Ammon's horn (tissue), 1 donor: Measurements from ENCODE around the gene TREML2.
"Not testable (repeated sequence)": the region's sequence is repeated elsewhere in the genome, so short reads cannot be mapped to it uniquely, and the experiment has no call there.

Source experiments
- DNase-seq: peaks from one replicate; pipeline ENCODE4 v3.0.0-alpha.2; 2016; ENCODE audit warnings: low spot score

Gene TREML2

DNA sequence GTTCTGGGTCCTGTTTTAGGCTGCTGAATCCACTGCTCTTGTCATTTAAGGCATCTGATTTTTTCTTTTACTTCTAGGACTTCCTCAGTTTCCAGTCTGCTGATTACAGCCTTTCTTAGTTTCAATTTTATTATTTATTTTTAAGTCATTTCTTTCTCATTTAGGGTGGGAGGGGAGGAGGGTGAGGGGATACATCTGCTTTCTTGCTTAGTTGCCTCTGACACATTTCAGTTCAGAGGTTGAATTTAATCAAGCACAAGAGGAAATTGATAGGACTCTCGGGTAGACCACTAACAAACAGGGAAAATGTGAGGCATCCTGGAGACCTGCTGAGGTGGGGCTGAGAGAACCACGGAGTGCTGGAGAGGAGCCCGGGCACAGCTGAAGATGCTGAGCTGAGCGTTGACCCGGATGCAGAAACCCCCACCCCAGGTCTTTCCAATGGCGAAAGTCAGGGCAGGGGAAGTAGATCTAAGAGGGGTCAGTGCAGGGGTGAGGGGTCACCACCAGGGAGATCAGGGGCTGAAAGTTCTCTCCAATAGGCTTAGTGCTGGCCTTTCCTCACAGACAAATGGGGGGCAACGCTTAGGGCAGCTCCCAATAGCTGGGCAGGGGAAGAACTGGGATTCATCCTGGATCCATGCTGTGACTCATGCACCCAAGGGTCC is 7.6 kb upstream of the TREML2 start:
- DNase-seq = no peak

- DNase-seq = no peak
These were observed 3.2 kb upstream of the TREML2 start for GRCh38 chr6:41204156-41204555.

DNA sequence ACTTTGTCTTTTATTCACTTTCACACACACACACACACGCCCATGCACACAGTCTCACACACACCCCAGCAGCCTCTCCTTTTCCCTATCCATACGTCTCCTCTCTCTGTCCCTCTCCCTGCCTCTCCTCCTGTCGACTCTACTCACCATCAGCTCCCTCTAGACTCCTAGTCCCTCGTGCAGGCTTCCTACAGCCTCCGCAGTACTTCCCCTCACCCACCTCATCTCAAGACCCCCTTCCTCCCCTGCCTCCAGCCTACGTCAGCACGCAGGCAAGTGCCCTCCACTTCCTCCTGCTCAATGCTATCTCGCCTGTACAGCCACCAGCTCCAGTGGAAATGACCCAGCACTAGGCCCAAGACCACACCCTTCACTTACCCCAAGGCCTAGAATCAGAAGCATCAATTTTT is 820 bp upstream of the TREML2 start:
- no peak for DNase-seq

DNA sequence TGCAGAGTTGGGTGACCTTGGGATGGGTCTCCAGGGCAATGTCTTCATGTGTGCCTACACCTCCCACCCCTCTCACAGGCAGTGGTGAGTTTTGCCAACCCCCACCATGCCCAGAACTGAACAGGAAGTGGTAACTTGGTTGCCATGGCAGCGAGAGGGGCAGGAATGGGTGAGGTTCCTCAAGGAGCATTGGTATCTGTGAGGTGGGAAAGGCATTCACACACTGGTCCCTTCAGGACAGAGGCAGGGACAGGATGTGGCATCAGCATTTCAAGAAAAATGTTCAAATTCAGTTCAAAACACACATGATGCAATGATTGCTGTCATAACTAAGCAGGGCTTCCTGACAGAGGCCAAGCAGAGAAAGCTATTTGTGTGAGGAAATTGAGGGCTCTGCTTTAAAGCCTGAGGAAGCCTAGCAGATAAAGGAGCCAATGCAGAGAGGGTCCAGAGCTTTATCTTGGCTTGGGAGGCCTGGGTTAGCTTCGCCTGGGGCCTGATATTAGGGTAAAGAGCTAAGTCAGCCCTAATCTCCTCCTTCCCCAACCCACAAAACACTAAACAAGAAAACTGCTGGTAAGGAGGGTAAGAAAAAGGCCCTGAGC is 551 bp downstream of the TREML2 start:
- DNase-seq = peak; percentile 20

- no peak for DNase-seq
These were observed 1.2 kb downstream of the TREML2 start for GRCh38 chr6:41199552-41200246.

- no peak for DNase-seq
These were observed 3.7 kb downstream of the TREML2 start for GRCh38 chr6:41197234-41197633.

DNA sequence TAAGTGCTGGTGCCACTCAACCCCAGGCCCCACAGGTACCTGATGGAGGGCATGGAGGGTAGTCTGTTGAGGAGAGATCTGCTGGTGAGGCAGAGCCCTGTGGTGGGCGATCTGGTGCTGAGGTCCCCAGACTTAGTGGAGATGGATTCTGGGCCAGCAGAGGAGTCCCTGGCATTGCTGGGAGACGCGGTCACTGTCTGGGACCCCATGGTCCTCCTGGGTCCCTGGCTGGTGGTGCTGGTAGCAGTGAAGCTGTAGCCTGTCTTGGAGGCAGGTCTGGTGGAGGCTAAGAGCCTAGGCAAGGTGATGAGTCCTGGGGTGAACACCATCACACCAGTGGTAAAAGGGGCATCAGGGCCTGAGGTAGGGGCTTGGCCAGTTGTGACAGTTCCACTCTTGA is 6.6 kb downstream of the TREML2 start:
- DNase-seq = no peak

GRCh38 chr6:41193884-41194283 is 7.1 kb downstream of the TREML2 start:
- DNase-seq = no peak

- DNase-seq = no peak
These were observed 7.7 kb downstream of the TREML2 start for GRCh38 chr6:41193171-41193734.

DNA sequence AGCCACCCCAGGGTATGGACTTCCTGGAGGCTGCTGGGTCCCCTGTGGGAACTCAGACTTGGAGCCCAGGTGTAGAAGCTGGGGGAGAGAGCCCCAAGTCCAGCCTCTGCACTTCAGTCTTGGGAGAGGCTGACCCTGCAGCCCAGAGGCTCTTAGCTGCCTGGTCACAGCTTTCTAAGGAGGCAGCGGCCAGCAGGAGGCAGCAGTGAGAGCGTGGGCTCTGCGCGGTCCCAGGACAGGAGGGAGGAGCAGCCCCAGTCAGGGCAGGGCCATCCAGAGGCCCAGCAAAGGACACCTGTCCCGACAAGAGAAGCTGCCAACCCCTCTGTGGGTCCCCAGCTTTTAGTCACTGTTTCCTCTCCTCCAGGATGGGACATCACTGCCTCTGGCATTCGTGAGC is 9.4 kb downstream of the TREML2 start:
- DNase-seq = peak; percentile 35

- DNase-seq = no peak
These were observed 10.2 kb downstream of the TREML2 start for GRCh38 chr6:41190791-41191190.

DNA sequence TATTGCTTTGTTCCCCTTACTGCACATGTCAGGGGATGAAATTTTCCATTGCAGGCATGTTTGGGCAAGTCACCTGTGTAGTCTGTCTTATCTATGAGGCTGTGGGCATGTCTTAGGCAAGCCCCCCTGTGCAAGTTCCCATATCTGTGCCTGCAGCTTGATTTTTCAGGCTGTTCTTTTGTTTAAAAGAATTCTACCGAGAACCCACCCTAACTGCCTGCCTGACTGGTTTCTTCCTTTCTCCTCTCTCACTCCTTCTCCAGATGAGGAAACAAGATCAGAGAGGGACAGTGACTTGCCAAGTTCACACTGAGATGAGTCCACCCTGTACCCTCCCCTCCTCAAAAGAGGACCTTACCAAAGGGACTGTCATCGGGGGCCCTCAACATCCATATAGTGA is 11.0 kb downstream of the TREML2 start:
- no peak for DNase-seq

DNA sequence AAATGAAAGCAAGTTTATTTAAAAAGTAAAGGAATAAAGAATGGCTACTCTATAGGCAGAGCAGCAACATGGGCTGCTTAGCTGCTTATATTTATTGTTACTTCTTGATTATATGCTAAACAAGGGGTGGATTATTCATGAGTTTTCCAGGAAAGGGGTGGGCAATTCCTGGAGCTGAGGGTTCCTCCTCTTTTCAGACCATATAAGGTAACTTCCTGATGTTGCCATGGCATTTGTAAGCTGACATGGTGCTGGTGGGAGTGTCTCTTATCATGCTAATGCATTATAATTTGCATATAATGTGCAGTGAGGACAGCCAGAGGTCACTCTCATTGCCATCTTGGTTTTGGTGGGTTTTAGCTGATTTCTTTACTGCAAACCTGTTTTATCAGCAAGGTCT is 11.9 kb downstream of the TREML2 start:
- DNase-seq = not testable (repeated sequence)

DNA sequence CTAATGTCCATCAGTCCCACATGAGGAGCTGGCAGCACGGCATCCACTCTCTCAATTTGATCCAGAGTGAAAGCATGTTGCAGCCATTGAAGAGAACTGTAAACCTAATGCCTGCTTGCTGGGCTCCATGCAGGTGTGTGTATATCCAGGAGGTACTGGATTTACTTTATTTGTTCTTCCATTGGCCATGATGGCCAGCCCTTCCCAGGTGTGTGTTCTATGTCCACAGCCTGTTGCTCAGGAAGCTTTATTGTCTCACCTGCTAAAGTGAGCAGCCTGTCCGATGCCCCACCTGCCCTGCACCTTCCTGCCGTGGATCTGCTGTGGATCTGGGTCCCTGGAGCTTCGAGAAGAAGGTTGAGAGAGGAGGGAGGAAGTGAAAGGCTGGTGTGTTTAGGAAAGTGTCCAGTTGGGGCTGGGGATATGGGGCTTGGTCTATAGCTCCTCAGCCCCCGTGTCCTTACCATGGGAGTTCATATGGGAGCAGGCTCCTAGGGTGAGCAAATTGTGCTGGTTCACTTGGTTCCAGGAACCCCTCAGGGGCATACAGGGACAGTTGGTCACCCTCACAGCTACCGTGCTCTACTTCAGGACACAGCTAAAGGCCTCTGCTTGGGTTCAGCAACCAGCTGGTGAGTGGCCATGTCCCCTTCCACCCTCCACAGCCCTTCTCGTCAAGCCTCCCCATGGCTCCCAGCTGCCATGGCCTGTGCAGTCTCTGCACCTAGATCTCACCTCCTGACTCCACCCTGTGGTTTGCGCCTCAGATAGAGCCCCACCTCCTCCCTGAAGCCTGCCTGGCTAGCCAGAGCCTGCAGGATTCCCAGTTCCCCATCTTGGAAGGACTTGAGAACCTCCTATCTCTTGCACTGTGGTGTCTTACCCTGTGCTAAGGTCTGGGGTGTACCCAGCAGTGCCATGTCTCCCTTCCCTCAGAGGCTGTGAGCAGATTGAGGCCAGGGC is 12.7 kb downstream of the TREML2 start:
- no peak for DNase-seq

GRCh38 chr6:41186031-41186562 is 14.9 kb downstream of the TREML2 start:
- DNase-seq = no peak

GRCh38 chr6:41184761-41185160 is 16.2 kb downstream of the TREML2 start:
- DNase-seq = no peak

GRCh38 chr6:41182069-41183034 is 18.6 kb downstream of the TREML2 start:
- DNase-seq = peak; percentile 57

DNA sequence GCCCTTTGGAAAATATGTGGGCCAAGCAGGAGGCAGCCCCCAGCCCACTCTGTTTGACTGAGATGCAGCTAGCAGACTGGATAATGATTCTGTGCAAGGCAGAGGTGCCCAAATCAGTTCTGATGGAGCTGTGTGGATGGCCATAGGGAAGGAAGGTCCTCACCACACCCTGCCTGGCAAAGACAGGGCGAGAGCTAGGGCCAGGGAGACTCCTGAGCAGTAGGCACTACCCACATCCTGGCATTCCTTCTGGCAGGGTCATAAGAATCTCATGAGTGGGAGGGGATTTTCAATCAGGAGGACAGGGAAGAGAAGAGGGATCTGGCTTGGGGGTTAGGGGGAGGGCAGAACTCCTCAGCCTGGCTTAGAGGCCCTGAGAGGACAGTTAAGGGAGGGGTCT is 19.4 kb downstream of the TREML2 start:
- DNase-seq = no peak

DNA sequence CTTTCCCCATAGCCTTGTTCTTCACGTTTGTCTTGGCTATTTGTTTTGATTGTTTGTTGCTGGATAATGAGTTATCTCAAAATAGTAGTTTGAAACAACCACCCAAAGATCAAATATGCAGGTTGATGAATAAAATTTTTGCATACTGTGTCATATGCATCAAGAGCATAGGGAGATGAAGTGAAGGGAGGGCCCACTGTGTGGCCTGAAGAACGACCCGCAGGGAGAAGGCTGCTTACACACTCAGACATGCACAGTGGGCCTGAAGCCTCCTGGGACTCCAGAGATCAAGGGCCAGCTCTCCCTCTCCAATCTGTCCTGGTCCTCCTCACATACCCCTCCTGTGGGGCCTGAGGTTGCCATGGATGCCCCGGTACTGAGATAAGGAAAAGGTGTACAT is 21.8 kb downstream of the TREML2 start:
- DNase-seq = no peak

GRCh38 chr6:41177695-41178094 is 23.3 kb downstream of the TREML2 start:
- DNase-seq = no peak
